ENCODE results near the gene AP1S3.

Gene AP1S3

DNA sequence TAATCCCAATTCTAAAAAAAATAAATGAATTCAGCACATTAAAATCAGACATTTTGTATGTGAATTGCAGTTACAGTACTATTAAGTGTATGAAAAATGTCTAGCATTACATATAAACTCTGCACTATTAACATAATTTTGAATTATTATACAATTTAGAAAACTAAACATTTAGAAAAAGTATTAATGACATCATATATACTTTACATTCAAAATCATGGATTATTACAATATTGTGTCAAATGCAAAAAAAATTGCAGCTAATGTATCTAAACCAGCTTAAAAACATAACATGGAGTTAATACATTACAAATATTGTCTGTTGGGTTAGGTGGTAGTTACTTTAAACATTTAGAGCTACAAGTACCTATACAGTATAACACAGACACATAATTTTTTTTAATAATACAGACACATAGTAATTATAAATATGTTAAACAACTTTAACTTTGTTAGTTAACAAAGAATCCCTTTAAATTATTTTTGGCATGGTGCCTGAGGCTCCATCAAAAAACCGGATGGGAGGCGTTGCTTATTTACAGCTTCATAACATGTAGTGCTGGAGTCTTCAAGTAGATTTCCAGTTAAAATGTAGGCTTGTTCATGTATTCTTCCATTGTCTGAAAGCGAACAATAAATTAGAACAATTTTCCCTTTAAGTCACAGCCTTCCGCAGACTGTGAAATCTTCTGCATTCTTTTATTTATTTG lies 79.1 kb downstream of the AP1S3 start:
- DNase-seq: no peak

DNA sequence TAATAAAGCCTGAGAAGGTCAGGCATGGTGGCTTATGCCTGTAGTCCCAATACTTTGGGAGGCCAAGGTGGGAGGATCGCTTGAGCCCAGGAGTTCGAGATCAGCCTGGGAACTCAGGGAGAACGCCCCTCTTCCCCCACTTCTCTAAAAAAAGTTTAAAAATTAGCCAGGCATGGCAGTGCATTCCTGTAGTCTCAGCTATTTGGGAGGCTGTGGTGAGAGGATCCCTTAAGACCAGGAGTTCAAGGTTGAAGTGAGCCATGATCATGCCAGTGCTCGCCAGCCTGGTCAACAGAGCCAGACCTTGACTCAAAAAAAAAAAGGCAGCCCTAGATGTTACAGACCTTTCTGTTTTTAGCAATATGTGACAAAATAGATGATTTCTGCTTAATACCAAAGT lies 83.4 kb downstream of the AP1S3 start:
- no peak for DNase-seq

DNA sequence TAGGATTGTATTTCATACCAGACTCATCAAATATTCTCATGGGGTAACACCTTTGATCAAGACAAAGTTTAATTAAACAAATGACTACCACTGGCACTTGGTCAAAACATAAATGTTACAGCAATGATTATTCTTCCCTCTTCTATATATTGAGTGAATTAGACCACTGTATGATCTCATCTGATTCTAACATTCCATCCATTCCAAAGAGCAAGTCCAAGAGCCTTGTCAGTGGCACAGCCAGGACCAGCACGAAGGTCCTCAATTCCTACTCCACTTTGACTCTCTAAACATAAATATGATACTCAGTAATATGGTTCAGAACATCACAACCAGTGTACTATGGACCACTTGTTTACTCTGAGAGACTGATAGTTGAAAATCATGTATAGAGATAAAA lies 86.4 kb downstream of the AP1S3 start:
- DNase-seq: no peak

DNA sequence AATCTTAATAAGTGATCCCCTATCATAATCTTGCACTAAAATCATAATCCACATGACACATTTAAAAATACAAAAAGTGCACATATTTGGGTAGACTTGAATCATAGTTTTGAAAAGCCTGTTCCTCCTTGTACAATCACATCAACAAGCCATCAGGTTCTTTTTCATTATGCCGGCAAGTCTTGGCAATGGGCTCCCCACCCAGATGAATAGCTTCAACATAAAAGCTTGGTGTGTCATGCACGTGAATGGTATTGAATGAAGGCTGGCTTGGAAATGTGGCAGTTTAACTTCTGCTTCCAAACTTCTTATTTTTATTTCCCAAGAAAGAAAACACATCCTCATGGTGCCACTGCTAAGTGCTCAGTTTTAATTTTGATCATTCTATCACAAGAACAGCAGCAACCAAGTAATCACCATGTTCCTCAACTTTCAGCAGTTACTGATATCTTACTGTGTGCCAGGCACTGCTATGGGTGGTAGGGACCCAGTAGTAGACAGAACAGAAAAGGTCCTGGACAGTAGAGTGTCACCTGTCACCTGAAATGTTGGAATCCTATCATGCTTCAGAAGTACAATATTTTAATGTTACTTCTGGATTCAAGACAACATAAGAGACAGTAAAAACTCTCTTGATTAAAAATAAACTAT lies 89.9 kb downstream of the AP1S3 start:
- no peak for DNase-seq

DNA sequence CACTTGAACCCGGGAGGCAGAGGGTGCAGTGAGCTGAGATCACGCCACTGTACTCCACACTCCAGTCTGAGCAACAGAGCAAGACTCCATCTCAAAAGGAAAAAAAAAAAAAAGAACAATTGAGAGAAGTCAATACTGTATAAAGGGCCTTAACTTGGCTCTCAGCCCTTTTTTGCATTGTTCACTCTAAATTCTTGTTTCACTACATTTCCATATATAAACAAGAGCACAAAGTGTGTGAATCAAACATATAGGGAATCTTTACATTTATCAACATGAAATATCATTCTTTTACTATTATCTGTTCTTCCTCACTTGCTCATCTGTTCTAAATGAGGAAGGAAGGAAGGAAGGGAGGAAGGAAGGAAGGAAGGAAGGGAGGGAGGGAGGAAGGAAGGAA lies 90.8 kb downstream of the AP1S3 start:
- DNase-seq: no peak

DNA sequence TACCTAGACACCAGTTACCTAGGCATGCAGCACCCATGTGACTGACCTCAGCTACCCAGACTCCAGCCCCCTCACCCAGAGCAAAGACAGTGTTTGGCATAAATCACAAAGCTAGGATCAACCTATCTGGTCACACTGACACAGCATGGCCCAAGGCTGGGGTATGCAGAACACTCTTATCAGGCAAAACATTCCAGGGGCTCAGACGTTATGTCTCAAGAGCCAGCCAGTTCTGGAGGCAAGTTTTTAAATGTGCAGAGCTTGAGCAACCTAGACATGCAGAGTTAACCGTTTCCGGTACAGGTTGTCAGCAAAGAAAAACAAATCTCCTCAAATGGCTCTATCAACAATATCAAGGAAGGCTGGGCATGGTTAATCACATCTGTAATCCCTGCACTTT lies 92.8 kb downstream of the AP1S3 start:
- no peak for DNase-seq

DNA sequence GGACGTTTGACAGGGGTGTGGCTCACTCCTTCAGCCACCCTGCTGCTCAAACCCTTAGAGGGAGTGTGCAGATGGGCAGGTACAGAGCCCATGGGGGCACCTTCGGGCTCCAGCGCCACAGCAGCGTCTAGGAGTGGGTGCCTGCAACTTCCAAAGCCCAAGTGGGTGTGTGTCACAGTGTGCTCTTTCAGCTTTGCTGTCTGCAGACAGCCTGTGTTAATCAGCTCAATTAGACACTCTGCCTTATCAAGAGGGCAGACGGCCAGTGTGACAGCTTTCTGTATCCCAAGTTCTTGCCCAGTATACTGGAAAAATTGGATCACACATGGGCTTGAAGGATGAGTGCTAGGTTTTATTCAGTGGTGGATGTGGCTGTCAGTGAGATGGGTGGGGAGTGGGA lies 96.7 kb downstream of the AP1S3 start:
- DNase-seq: no peak

DNA sequence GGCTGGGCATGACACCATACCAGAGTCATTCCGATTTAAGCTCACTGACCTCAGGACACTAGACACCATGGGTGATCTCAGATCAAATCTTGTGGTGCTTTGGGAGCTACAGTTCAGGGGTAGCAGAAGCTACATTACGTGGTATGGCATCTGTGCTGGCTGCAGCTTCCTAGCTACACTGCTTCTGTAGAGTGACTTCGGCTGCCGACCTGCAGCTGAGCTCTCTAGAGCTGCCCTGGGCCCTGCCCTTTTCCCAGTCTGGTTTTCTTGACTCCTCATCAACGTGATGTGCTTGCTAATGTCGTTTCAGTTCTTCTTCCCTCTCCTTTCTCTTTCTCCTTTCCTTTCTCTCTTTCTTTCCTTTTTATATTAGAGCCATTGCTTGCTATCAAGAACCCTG lies 100.2 kb downstream of the AP1S3 start:
- no peak for DNase-seq

DNA sequence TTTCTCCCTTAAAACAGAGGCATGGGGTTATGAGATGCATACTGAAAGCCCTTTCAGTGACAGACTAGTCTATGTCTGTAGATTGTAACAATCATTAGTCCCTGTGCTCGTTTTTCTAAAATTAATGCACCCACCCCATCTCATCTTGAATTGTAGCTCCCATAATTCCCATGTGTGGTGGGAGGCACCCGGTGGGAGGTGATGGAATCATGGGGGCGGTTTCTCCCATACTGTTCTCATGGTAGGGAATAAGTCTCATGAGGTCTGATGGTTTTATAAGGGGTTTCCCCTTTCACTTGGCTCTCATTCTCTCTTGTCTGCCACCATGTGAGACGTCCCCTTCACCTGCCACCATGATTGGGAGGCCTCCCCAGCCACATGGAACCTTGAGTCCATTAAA lies 100.9 kb downstream of the AP1S3 start:
- no peak for DNase-seq

DNA sequence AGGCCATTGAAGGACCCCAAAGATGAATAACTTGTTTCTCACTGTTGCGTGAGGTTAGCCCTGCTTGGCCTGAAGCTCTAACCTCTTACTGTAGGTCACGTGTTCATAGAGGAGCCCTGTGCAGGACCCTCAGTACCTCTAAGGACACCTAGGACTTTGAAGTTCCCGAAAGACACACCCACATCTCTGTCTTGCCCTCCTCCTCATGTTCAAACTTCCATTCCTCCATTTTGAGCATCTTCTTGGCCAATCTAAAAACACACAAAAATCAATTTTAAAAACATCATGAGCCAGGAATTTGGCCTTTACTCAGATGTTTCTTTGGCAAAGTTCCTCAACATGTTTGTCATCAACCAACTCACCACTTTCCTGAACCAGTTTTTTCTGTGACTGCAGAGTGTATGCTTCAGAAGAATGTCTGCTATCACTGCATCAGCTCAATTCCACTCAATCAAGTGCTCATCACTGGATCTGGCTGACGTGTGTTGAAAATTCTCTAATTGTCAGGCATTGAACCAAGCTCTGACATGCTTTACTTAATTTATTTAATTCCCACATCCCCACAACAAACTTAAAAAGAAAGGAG lies 101.6 kb downstream of the AP1S3 start:
- no peak for DNase-seq

DNA sequence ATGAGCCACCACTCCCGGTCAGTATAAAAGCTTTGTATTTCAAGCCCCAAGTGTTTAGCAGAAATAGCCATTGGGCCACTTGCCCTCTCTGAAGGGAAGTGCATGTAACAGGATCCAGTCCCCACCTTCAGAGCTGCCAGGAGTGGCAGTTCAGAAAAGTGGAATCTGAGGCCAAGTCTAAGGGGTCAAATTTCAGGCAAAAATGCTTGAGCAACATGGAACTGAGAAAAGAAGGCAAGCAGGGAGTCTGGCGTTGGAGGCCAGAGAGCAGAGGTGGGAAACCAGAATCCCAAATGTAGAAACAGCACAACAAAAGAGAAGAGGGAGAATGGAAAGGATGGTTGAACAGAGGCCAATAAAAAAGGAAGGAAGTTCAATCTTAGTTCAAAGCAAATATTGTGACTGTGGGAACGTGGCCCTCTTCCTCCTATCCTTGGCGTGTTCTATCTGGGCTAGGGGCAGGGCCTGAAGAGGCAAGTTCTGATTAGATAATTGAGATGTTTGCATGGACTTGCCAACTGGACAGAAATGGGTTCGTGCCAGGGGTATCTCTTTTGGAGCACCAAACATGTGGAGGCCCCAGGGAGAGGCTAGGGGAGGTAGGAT lies 102.2 kb downstream of the AP1S3 start:
- no peak for DNase-seq

DNA sequence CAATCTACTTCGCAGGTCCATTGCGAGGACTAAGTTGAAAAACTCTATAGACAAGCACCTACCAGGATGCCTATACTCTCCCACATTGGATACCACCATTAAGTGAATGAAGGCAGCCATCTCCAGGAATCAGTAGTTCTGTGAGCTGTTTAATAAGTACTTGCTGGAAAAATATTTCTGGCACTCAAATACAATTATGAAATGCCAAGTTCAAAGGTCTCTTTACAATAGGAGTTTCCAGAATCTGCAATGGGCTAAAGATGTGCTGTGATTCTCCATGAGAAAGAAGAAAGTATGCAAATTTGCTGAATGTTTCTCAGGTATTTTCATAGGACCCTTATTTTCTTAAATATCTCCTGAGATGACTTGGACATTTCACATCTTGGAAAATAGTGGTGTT lies 103.0 kb downstream of the AP1S3 start:
- DNase-seq: no peak

DNA sequence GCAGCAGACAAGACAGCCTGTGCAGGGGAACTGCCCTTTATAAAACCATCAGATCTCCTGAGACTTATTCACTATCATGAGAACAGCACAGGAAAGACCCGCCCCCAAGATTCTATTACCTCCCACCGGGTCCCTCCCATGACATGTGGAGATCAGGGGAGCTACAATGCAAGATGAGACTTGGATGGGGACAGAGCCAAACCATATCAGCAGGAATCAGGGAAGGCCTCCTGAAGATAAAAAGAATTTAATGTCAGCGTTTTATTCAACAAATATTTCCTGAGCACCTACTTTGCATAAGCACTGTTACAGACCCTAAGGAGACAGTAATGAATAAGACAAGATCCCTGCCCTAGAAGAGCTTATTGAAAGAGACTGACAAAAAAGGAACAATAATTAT lies 105.0 kb downstream of the AP1S3 start:
- DNase-seq: no peak

DNA sequence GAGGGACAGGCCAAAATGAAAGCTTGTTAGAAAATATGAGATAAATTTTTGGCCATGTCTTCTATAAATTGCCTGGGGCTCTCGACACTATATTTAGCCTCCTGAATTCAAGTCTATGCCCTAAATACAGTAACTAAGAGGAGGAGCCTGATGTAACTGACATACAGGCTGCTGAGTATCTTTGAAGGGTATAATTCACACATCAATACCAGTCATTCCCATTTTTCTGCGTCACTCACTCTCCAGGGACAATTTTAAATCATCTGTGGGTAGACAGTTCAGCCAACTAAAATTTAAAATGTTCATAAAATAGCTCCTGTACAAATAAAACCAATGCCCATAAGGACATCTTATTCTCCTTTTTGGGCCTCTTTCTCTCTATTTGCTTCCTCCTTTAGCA lies 105.9 kb downstream of the AP1S3 start:
- no peak for DNase-seq

DNA sequence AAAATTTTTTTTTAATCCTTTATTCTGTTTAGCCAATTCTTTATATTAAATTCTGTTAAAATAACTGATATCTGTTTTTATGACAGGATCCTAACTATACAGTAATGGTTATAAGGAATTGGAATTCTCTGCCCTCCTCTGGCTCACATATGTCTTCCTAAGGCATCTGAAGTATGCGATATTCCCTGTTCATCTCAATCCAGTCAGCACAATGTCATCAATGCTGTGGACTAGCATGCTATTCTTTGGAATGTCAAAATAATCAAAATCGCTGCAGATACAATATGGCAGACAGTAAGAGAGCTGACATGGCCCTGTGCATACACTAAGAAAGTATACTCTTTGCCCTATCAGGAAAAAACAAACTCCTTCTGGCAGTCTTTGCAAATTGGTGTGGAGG lies 107.6 kb downstream of the AP1S3 start:
- DNase-seq: no peak

DNA sequence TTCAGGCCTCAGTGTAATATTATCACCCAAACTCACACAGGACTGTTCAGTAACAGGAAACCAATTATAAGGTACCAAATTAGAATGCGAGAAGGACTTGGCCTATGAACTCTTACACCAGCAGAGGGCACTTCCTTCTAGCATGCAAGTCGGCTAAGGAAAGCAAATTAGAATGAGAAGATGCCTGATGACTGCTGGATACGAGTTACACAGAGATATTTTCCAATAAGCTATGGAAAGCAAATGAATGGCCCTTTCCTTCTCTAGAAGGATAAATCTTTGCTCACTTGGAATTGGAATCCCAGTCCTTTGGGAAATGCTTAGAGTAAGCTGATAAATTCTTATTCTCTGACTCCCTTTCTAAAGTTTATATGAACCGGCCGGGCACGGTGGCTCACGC lies 109.8 kb downstream of the AP1S3 start:
- no peak for DNase-seq

DNA sequence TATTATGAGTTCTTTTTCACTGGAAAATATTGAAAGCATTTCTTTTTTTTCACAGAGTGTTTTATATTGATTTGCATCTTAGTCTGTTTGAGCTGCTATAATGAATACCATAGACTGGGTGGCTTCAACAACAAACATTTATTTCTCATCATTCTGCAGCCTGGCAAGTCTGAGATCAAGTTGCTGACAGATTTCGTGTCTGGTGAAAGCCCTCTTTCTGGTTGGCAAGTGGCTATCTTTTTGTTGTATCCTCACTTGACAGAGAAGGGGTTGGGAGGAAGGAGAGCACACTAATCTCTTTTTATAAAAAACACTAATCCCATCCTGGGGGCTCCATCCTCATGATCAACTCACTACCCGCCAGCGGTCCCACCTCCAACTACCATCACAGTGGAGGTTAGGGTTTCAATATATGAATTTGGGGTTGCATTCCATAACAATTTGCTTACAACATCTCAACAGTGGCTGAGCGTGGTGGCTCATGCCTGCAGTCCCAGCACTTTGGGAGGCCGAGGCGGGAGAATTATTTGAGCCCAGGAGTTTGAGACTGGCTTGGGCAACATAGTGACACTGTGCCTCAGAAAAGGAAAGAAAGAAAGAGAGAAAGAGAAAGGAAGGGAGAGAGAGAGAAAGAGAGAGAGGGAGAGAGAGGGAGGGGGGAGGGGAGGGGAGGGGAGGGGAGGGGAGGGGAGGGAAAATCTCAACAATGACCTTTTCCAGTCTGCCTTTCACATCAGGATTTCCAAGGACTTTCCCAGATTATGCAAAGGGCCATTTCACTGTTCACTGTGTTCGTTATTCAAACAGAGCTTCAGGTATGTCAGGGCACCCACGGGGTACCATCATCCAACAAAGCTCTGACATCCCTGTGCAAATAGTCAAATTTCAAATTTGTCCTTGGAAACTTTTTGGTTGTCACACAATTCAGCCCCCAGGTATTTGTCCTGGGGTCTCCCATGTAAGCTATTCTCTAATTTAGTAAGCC lies 111.1 kb downstream of the AP1S3 start:
- no peak for DNase-seq

DNA sequence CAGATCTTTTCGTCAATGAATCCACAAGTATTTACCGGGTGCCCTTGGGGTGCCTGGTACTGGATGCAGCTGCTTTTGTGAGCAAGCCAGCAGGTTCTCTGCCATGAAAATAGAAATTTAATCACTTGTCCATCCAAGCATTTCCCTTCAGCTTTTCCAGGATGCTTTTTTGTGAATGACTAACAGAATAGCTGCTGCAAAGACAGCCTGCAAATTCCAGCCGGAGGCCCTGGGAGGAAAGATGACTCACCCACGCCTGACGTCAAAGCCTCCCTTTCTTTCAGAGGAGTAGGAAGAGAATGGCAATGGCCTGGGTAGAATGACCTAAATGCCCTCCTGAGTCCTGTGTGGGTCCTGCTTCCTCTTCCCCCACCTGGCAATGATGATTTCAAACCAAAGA lies 111.9 kb downstream of the AP1S3 start:
- DNase-seq: no peak

DNA sequence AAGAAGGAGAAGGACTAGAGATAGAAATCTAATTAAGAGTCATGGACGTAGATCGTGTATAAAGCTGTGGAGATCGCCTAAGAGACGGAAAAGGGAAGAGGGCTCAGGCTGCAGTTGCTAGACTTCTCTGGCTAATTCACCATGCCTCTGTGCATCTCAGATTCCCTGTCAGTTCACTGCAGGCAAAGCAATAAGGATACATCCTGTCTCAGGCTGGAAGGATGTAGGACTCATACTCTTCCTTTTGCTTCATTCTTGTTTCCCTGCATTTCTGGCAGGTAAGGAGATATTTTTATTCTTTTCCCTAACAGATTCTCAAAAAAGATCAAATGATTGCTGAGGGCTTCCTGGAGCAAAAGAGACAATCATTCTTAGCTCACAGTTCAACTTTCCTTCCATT lies 112.5 kb downstream of the AP1S3 start:
- no peak for DNase-seq

DNA sequence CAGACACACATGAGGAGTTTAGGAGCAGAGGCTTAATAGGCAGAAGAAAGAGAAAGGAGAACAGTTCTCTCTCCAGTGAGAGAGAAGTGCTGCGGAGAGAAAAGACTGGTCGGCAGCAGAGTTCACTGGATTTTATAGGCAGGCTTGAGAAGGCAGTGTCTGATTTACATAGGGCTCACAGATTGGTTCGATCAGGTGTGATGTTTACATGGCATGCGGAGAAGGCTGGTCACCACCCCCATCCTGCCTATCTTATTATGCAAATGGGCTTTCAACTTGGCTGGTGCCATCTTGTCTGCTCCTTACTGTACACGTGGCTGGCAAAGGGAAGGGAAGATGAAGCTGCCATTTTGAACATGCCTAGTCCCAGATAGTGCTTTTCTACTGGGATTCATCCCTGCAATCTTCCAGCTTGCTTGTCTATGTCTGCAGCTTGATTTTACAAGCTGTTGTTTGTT lies 113.4 kb downstream of the AP1S3 start:
- no peak for DNase-seq

DNA sequence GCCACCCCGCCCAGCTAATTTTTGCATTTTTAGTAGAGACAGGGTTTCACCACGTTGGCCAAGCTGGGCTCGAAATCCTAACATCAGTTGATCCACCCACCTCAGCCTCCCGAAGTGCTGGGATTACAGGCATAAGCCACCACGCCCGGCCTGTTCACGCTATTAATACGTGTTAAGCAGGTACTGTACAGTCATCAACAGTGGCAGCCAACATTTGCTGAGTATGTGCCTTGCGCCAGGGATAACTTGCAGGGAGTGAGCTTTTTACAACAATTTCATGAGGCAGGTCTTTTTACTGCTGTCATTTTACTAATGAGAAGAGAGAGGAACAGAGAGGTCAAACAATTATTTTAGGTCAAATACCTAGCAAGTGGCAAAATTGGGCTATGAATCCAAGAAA lies 115.2 kb downstream of the AP1S3 start:
- DNase-seq: no peak

DNA sequence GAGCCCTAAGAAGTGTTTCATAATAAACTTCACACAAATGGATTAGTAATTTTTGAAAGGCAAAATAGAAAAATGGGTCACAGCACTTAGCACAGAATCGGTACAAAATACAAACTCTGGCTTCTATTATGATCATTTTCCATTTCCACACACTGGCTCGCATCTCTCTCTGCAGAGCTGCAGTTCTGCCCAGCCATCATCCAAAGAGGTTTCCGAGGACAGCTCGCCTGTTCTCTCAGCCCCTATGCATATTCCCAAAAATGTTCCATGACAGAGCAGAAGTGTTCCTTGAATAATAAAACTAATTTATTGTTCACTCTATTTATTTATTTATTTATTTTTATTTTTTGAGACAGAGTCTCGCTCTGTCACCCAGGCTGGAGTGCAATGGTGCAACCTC lies 115.6 kb downstream of the AP1S3 start:
- no peak for DNase-seq

DNA sequence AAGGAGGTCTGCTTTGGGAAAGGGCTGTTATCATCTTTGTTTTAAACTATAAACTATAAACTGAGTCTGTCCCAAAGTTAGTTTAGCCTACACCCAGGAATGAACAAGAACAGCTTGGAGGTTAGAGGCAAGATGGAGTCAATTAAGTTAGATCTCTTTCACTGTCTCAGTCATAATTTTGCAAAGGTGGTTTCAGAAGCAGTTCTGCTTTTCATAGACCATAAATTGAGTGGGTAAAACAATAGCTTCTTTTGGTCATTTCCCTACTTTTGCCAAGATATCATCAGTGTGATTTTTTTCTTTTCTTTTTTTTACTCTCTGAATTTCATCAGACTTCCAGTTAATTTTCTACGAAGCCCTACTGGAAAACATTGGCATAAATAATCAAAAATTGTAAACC lies 117.0 kb downstream of the AP1S3 start:
- no peak for DNase-seq

All from activated effector memory CD4-positive, alpha-beta T cell treated with anti-CD3 and anti-CD28 coated beads, Interleukin-2, amount 50 U/mL, for 16 hours (primary cell).